Measurements from ENCODE around the gene CIAO2A.
"Not testable (repeated sequence)": the region's sequence is repeated elsewhere in the genome, so short reads cannot be mapped to it uniquely, and the experiment has no call there.

CIAO2A gene

DNA sequence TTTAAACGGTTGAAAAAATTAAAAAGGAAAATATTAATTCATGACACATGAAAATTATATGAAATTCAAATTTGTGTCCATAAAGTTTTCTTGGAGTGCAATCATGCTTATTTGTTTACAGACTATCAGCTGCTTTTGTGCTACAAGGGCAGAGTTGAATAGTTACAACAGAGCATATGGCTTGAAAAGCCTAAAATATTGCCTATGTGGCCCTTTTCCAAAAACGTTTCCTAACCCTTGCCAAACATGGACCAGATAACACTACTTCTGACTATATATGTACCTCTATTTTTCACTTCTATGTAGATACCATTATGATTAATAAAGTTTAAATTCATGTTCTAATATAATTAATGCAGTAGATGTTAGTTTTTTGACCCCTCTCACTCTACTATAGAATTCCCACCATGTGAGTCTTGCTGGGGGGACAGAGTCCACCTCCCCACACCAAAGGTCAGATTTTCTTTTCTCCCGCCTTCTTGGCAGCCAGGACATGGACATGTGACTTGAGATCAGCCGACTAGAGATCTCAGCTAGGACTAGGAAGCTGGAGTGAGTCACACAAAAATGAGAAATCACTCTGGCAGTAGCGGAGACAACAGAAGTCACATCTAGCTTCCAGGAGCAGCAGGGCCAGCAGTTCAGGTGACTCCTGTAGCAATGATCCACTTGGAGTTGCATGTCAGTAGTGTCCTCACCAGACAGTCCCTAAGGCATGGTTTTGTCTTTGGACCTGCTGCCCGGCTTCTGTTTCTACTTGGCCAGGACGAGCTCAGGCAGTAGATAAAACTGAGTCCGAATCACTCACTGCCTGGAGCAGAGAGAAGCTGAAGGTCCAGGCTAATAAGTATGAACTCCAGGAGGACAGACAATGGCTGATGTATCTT lies 22.4 kb downstream of the CIAO2A start:
- no peak for DNase-seq

DNA sequence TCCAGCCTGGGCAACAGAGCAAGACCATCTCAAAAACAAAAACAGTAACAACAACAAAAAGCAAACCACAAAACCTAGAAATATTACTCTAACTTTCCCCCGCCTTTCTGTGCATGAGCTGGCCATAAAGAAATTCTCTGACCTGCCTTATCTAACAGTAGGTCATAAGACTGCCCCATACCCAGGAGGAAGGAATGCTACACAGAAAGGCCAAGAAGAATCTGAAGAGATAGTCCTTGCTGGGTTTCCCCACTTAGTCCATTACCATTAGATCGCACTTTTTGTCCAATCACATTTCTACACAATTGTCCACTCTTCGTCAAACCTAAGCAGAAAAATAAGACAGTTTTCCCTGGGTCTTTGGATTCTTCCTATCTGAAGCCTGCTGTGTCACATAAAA lies 23.5 kb downstream of the CIAO2A start:
- no peak for DNase-seq

DNA sequence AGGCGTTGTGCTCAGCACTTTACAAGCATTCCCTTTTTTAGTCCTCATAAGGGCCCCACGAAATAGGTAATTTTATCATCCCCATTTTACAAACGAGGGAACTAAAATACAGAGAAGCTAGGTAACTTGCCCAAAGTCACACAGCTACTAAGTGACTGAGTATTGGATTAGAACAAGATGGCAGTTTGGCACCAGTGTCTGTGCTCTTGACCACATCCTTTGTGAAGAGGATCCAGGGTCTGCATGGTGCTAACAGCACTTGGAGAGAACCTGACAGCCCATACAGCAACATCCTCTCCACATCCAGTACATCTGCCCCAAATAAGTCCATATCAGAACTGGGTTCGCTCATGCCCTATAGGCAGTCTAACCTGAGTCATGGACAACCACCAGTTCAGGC lies 25.5 kb downstream of the CIAO2A start:
- DNase-seq, result no peak

DNA sequence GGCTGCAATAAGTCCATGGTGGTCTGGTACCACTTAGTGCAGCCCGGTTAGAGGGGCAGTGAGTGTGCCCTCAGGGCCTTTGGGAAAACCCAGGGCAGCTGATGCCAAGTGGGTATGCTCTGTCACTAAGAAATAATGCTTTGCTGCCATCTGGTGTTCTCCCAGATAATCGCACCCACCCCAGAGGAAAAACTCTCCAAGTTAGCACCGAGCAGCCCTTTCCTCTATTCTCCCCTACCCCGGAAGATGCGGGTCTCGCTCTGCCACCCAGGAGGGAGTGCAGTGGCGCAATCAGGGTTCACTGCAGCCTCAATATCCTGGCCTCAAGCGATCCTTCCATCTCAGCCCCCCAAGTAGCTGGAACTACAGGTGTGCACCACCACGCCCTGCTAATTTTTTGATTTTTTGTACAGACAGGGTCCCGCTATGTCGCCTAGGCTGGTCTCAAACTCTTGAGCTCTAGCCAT lies 26.0 kb downstream of the CIAO2A start:
- DNase-seq, result peak; percentile 82

DNA sequence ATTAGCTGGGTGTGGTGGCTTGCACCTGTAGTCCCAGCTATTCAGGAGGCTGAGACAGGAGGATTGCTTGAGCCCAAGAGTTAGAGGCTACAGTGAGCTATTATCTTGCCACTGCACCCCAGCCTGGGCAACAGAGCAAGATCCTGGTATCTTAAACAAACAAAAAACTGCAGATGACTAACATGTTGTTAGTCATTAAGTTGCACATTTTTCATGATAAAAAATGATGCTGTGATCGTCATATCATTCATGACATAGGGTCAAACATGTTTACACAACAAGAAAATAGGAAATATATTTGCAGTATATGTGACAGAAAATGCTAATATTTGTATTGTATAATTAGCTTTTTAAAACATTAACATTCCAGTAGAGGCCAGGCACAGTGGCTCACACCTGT lies 27.2 kb downstream of the CIAO2A start:
- DNase-seq, result no peak

DNA sequence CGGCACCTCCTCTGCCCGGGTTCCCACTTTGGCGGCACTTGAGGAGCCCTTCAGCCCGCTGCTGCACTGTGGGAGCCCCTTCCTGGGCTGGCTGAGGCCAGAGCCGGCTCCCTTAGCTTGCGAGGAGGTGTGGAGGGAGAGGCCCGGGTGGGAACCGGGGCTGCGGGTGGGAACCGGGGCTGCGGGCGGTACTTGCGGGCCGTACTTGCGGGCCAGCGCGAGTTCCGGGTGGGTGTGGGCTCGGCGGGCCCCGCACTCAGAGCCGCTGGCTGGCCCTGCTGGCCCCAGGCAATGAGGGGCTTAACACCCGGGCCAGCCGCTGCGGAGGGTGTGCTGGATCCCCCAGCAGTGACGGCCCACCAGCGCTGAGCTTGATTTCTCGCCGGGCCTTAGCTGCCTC lies 32.9 kb downstream of the CIAO2A start:
- no peak for DNase-seq

DNA sequence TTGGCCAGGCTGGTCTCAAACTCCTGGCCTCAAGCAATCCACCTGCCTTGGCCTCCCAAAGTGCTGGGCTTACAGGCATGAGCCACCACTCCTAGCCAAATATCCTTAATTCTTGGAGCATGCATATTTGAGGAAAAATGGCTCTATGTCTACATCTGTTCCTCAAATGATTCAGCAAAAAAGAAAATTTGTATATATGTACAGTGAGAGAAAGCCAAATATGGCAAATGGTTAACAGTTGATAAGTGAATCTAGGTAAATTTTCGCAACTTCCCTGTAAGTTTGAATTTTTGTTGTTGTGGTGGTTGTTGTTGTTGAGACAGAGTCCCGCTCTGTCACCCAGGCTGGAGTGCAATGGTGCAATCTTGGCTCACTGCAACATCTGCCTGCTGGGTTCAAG lies 34.5 kb downstream of the CIAO2A start:
- DNase-seq, result not testable (repeated sequence)

DNA sequence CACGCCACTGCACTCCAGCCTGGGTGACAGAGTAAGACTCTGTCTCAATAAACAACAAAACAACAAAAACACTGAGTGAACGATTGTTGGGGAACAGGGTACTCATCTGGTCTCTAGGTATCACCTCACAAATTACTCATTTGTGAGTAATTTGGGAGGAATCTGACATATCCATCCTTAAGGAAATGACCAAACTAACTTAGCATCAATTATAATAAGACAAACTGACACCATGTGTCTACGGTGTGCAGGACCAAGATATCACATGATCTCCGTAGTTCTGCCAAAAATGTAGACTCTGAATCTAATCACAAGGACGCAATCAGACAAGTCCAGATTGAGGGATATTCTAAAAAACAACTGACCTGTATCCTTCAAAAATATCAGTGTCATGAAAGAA lies 35.4 kb downstream of the CIAO2A start:
- no peak for DNase-seq

DNA sequence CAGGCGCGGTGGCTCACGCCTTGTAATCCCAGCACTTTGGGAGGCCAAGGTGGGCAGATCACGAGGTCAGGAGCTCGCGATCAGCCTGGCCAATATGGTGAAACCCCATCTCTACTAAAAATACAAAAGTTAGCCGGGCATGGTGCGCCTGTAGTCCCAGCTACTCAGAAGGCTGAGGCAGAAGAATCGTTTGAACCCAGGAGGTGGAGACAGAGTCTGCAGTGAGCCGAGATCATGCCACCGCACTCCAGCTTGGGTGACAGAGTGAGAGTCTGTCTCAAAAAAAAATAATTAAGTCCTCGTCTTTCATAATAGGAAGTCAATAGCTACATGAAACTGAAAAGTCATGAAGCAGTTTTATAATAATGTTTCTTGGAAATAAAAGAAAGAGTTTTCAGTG lies 40.0 kb downstream of the CIAO2A start:
- DNase-seq, result not testable (repeated sequence)

DNA sequence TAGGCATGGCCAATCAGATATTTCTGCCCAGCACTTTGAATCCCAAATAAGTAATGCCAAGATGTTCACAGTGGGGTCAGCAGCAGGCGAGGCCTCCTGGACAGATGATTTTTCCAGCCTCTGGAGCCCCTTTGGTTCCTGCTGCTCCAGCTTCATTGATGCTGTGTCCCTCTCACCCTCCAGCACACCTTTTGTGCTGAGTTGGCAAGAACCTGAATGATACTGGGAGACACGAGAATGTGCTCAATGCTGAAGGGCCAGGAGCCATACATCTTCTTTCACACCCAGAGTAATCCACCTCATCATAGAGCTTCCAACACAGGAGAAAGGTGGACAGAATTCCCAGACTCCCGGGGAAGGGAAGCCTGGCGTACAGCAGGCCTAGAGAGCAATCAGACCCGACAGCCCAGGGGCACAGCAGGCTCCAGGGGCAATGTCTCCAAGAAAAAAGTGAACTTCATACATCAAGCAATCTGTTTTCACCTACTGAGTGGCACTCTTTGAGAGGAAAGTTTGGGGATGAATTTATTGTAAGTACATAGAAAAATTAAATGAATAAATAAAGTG lies 40.6 kb downstream of the CIAO2A start:
- DNase-seq, result no peak

DNA sequence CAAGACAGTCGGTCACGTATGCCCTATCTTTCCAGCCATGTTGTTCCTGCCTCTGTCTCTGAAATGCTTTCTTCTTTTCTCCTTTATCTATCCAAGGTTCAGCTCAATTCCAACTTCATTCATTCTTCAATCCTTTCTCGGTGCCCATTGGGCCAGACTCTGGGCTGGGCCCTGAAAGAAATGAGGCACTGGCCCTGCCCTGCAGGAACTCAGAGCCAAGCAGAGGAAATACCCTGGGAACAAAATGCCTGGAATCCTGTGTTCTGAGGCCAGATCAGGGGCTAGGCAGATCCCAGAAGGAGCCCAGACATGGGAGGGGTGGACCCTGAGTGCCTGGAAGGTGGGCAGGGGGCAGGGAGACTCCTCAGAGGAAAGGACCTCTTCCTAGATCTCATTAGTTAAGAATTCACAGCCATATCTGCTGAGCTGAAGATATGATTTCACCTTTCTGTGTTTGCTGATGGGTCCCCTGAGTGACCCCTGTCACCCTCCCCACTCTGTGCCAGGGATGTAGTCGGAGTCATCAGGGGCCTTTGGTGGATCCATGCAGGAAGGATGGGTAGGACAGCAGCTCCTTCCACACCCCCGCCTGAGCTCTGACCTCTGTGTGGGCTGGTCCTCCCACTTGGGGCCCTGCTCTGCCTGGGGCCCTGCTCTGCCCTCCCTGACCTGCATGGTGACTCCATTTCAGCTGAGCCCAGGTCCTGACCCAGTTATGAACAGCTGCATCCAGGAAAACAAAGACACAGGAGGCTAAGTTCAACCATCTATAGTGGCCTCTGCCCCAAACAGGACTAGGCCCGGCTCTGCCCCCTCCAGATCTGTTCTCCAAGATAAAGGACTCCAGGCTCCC lies 42.0 kb downstream of the CIAO2A start:
- no peak for DNase-seq

DNA sequence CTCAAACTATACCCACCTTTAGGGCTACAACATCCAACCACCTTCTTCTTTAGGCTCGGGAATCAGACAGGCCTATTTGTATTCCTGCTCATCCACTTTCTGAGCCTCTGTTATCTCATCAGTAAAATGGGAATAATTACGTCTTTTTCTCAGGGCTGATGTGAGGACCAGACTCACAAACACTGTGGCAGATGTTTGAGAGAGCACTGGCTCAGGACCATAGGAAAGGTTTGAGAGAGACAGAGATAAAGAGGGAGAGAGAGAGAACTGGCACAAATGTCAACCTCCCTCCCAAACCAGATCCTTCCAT lies 42.6 kb downstream of the CIAO2A start:
- DNase-seq, result no peak

DNA sequence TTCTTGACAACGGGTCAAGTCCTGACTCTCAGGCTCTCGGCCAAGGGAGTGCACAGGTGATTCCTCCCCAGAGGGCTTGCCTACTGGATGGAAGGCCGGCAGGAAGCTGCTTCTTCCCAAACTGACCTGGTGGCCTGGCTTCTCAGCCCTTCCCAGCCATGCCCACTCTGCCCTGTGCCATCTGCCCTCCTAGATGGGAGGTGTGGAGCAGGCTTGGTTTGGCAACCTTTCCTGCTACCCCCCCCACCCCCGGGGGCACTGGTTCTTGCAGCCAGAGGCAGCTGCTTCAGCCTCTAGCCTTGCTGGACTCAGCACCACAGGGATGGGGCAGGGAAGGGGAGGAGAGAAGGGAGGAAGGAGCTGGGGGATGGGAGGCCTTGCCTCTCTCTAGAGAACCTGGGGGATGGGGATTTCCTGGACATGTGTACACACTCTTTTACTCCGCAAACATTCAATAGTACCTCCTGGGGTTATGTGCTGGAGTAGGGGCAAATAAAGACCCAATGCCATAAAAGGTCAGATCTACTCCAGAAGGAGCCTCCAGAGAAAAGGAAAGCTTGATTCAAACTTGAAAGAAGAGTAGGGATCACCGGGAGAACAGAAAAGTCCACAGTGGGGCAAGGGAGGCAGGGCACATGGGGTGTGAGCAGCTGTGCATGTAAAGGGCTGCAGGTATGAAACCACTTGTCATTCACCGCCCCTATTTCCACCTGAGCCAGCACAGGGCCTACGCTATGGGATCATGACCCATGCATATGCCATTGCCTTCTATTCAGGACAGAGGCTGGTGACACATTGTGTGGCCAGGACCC lies 43.2 kb downstream of the CIAO2A start:
- no peak for DNase-seq

DNA sequence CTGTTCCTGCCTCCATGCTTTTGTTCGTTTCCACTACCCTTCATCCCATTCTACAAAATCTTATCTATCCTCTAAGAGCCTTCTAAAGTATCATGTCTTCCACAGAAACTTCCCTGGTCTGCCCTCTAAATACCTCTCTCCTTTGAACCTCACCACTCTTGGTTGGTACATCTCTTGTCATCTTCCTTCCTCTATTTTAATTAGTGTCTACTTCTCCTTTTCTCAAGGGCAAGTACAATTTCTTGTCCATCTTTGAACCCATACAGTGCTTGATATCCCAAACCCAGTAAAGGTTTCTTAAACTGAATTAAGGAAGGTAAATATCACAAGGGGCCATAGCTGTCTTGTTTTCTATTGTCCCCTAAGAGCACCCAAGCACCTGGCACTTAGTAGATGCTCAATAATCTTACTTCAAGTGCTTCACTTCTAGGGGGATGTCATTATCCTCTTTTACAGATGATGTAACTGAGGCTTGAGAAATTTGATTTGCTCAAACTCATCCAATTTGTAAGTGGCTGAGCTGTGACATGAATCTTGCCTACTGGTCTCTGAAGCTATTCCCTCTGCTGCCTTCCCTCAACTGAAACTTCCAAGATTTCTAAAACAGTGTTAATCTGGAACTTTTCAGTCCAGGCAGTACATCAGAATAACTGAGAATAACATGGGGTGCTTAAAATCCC lies 44.7 kb downstream of the CIAO2A start:
- no peak for DNase-seq

DNA sequence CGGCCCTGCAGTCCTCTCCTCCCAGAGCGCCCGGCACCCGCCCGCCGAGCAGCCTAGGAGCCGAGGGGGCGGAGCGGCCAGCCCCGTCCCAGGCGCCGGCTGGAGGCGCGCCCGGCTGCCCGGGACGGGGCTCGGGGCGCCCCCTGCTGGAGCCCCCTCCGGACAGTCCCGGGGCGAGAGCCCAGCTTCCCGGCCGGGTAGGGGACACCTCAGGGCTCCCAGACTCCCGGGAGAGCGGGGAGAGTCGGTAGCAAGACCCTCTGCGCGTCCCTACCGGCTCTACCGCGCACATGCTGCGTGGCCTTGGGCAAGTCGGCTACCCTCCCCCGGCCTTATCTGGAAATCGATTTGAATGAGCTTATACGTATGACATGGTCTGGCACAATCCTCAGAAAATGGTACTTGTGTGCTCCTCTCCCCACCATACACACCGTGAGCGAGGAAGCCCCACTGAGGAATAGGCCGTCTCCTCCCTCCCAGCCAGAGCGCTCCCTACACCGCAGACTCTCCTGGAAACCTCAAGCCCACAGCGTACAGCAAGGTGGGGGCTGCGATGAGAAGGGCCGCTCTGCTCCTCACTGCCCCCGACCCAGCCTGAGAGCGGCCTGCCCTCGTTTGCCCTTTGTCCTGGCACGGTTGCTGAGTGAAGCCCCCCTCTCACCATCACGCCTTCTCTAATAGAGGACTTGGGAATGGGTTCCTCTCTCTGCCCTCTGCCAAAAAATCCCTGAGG lies 47.1 kb downstream of the CIAO2A start, which contains the start of gene DAPK2:
Gene DAPK2 (minus strand): TSS at position 65 of the 733 bp plus-strand sequence. CDS start 6,224 bp downstream, outside the sequence.
- DNase-seq, result peak; percentile 85

DNA sequence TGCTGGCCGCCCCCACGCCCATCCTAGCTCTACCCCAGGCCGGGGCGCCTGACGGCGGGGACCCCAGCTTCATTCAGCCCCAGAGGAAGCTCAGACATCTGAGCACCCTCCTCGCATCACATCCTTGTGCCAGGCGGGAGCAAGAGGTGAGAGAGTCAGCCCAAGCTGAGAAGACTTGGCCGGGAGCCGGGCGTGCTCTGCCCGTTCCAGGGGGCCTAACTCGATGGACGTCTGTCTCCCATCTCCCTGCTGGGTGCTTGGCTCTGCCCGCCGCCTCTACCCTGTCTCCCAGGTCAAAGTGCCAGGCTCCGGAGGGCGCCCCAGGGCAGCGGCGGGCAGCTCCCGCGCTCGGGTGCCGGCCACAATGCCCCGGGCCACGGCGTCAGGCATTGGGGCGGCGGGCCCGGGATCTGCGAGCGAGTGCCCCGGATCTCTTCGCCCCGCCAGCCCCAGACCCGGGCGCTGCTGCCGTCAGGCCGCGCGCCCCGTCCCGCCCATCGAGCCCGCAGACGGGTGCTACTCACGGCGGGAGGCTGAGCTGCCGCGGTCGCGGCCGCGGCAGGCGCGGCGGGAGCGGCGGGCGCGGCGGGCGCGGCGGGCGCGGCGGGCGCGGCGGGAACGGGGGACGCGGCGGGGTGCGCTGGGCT lies 47.7 kb downstream of the CIAO2A start:
- DNase-seq, result no peak

DNA sequence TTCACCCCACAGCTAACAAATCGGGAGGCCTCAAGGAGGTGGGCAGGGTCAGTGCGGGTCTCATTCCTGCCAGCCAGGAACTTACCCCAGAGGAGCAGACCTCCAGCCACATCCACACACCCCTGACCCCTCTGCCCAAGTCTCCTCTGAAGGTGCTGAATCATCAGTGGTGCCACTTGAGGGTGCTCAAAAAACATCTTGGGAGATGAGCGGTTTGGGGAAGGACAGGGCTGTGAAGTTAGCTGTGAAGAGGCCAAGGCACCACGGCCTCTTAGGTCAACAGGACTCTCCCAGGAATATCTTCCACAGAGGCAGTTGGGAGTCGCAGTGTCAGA lies 48.6 kb downstream of the CIAO2A start:
- no peak for DNase-seq

DNA sequence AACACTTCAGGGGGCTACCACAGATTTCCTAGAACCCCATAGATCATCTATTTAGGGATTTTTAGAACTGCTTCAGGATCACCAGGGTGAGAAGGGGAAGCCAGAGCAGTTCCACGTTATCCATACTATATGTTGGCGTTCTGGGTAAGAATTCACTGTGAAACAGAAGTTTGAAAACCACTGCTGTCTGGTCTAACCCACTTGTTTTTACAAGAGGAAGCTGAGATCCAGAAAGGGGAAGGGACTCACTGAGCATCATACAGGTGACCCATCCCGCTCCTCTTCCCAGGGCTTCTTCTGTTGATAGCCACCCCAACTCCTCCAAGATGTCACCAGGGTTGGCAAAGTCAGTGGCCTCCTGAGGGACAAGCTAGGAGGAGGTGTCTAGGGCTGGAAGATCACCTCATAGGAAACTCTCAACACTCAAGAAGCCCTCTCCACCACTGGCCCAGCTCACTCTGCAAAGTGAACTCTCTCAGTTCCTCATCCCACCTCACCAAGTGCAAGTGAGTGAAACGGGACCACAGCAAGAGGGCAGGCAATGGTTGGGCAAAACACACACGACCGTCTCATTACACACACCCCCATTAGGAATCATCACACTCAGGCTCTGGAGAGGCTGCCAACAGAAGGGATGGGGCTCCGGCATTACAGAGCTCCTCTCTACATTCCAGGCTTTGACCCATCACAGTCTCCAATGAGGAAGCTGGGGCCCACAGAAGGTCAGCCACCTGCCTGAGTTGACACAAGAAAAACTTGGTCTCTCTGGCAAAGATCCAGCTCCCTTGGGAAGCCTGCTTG lies 49.1 kb downstream of the CIAO2A start:
- DNase-seq, result peak; percentile 83

DNA sequence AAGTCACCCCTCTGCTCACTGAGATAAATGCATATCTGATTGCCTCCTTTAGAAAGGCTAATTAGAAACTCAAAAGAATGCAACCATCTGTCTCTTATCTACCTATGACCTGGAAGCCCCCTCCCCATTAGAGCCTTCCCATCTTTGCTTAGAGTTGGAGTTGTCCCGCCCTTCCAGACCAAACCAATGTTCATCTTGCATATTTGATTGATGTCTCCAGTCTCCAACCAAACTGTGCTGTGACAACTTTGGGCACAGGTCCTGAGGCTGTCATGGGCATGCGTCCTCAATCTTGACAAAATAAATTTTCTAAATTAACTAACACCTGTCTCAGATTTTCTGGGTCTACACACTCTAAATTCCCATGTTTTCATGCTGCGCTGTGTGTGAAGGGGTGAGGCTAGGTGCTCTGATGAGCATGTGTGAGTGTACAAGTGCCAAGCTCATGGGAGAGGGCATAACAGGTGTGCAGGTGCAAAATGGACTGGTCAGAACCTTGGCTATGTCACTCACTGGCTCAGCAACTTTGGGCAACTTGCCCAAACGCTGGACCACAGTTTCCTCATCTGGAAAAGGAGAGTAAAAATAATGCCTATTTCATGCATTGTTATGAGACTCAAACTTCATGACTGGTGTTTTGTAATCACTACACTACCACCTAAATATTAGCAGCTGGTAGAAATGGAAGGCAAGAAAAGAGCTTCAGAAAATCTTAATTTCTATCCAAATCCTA lies 54.6 kb downstream of the CIAO2A start:
- DNase-seq, result peak; percentile 66

Data from RPMI8226 (cell line).